ENCODE data around the gene DELE1. TPM values are rescaled to one million over a fixed set of nuclear protein-coding genes. Genes with fewer than 3 reads are reported as not detected.
"Not testable (repeated sequence)": the region's sequence is repeated elsewhere in the genome, so short reads cannot be mapped to it uniquely, and the experiment has no call there.

DELE1 gene
- total RNA-seq, 1 experiment from 2014 or later = 67.6 TPM

- DNase-seq = no peak
- H3K9me3 Mint-ChIP-seq (ENCODE audit: unreplicated experiment) = no peaks in the 10 kb centered on the region
- H3K27me3 Mint-ChIP-seq (ENCODE audit: insufficient read depth, unreplicated experiment) = peaks cover 11% of the 10 kb centered on the region
- TF ChIP-seq, protein P1, sequence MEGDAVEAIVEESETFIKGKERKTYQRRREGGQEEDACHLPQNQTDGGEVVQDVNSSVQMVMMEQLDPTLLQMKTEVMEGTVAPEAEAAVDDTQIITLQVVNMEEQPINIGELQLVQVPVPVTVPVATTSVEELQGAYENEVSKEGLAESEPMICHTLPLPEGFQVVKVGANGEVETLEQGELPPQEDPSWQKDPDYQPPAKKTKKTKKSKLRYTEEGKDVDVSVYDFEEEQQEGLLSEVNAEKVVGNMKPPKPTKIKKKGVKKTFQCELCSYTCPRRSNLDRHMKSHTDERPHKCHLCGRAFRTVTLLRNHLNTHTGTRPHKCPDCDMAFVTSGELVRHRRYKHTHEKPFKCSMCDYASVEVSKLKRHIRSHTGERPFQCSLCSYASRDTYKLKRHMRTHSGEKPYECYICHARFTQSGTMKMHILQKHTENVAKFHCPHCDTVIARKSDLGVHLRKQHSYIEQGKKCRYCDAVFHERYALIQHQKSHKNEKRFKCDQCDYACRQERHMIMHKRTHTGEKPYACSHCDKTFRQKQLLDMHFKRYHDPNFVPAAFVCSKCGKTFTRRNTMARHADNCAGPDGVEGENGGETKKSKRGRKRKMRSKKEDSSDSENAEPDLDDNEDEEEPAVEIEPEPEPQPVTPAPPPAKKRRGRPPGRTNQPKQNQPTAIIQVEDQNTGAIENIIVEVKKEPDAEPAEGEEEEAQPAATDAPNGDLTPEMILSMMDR (IDR thresholded peaks at IDR 0.05; ENCODE audit: insufficient read depth in 1 of 2, low read depth in 1 of 2, low read length in 1 of 2, severe bottlenecking in 1 of 2, unreplicated experiment in 1 of 2) = peak in 1 of 2 experiments; percentile 52
- no peaks in the 10 kb centered on the region for H3K27me3 ChIP-seq (replicated peaks; ENCODE audit: control insufficient read depth, insufficient read depth, low read length)
- BruUV-seq (replicated peaks) = no TSS peak
- H3K4me1 ChIP-seq = no peaks in the 10 kb centered on the region
- H3K9me3 ChIP-seq = no peaks in the 10 kb centered on the region
- intact Hi-C loops (cut with micrococcal nuclease; ENCODE audit: unreplicated experiment) = loop anchor here (1.0 kb wide), 2 partner anchors 25 to 71 kb away; no protein-coding TSS in a partner anchor
- POLR2A ChIA-PET = no interaction called here
- CTCF ChIA-PET = interaction anchor here (0.6 to 3.0 kb wide), 7 partner anchors 8 to 502 kb away, joined by 3 to 33 read pairs (median 3); partner anchors contain the start of gene DELE1
- no peak overlapping the region for H3K4me3 Mint-ChIP-seq (ENCODE audit: unreplicated experiment)
- H3K36me3 Mint-ChIP-seq (ENCODE audit: insufficient read depth, unreplicated experiment) = no peaks in the 10 kb centered on the region
- no peaks in the 10 kb centered on the region for H3K36me3 ChIP-seq (ENCODE audit: control insufficient read depth, insufficient read depth, low read length)
- no peak overlapping the region for H3K4me3 ChIP-seq (ENCODE audit: low read depth, low read length)
- no peak overlapping the region for H3K27ac Mint-ChIP-seq (ENCODE audit: unreplicated experiment)
- no peaks in the 10 kb centered on the region for H3K4me1 Mint-ChIP-seq (ENCODE audit: low read depth, unreplicated experiment)
Measured at GRCh38 chr5:141889282-141889871, 34.3 kb upstream of the DELE1 start.

DNA sequence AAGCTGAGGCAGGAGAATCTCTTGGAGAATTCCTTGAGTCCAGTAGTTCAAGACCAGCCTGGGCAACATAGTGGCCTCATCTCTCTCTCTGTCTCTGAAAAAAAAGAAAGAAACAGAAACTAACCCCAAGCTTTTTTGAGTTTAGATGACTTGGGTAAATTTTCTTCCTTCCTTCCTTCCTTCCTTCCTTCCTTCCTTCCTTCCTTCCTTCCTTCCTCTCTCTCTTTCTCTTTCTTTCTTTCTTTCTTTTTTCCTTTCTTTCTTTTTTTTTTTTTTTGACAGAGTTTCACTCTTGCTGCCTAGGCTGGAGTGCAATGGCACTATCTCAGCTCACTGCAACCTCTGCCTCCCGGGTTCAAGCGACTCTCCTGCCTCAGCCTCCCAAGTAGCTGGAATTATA, 33.2 kb upstream of the DELE1 start:
- H3K9me3 ChIP-seq; H3K4me1 Mint-ChIP-seq (ENCODE audit: low read depth, unreplicated experiment); H3K27ac Mint-ChIP-seq (ENCODE audit: unreplicated experiment); BruUV-seq (replicated peaks); H3K4me3 Mint-ChIP-seq (ENCODE audit: unreplicated experiment); H3K4me3 ChIP-seq (ENCODE audit: low read depth, low read length); H3K9me3 Mint-ChIP-seq (ENCODE audit: unreplicated experiment); H3K27me3 Mint-ChIP-seq (ENCODE audit: insufficient read depth, unreplicated experiment); H3K36me3 Mint-ChIP-seq (ENCODE audit: insufficient read depth, unreplicated experiment); H3K4me1 ChIP-seq; H3K36me3 ChIP-seq (ENCODE audit: control insufficient read depth, insufficient read depth, low read length); POLR2A ChIA-PET; intact Hi-C loops (cut with micrococcal nuclease; ENCODE audit: unreplicated experiment); H3K27me3 ChIP-seq (replicated peaks; ENCODE audit: control insufficient read depth, insufficient read depth, low read length); DNase-seq: not testable (repeated sequence)
- CTCF ChIA-PET = interaction anchor here (0.6 to 3.0 kb wide), 3 partner anchors 11 to 71 kb away, joined by 6 to 33 read pairs (median 8); no protein-coding TSS in a partner anchor

DNA sequence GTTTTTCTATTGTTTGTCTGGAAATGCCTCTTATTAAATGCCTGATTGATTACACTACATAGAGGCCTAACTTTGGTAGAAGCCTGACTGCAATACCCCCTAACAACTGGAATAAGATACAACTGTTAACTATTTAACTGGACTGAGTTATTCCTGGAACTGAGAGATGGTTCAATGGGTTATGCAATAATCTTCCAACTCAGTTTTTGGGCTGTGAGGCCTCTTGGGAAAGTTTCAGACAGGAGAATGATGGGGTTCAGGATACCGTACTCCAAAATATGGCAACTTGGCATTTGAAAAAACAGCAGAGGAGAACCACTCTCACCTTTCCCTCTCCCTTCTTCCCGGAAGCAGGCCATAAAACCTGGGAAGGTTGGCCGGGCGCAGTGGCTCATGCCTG, 26.2 kb upstream of the DELE1 start:
- no peaks in the 10 kb centered on the region for H3K9me3 ChIP-seq
- POLR2A ChIA-PET = no interaction called here
- Mint-ChIP-seq H3K9me3 (ENCODE audit: unreplicated experiment) (no peaks in the 10 kb centered on the region), H3K4me1 (ENCODE audit: low read depth, unreplicated experiment) (no peaks in the 10 kb centered on the region), H3K36me3 (ENCODE audit: insufficient read depth, unreplicated experiment) (no peaks in the 10 kb centered on the region), H3K27ac (ENCODE audit: unreplicated experiment) (no peak overlapping the region), H3K4me3 (ENCODE audit: unreplicated experiment) (no peak overlapping the region), H3K27me3 (ENCODE audit: insufficient read depth, unreplicated experiment) (no peaks in the 10 kb centered on the region)
- TF ChIP-seq, protein P1 (IDR thresholded peaks at IDR 0.05; ENCODE audit: insufficient read depth in 1 of 2, low read depth in 1 of 2, low read length in 1 of 2, severe bottlenecking in 1 of 2, unreplicated experiment in 1 of 2) = no peak
- CTCF ChIA-PET = no interaction called here
- DNase-seq = no peak
- H3K36me3 ChIP-seq (ENCODE audit: control insufficient read depth, insufficient read depth, low read length) = no peaks in the 10 kb centered on the region
- H3K4me3 ChIP-seq (ENCODE audit: low read depth, low read length) = no peak overlapping the region
- no peaks in the 10 kb centered on the region for H3K27me3 ChIP-seq (replicated peaks; ENCODE audit: control insufficient read depth, insufficient read depth, low read length)
- BruUV-seq (replicated peaks) = no TSS peak
- intact Hi-C loops (cut with micrococcal nuclease; ENCODE audit: unreplicated experiment) = no loop called here
- H3K4me1 ChIP-seq = no peaks in the 10 kb centered on the region
